ENCODE data around the gene NAP1L4.

The NAP1L4 gene

DNA sequence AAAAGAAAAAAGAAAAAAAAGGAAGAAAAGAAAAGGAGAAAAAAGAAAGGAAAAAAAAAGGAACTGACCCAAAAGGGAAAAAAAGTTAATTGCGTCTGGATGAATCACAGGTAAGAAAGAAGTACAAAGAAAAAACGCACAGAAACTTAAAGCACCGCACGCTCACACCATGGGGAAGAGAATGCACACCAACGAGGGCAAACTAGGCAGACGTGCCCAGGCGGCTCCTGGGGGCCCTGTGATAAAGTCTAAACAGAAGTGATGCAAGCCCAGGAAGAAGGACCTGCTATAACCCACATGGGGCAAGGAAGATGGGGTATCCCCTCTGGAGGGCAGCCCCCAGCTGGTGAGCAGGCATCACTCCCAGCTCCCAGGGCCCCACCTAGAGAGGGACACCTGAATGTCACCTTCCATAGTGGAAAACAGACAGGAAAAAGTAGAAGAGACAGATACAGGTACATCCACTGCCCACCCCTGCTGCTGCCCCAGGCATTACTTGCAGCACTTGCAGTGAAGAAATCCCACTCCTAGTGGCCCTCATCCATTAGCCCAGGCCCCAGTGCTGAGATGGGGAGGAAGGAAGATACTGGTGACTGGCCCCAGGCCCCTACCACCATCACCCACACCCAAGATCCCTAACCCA is 28.9 kb downstream of the NAP1L4 start:
- H3K27ac ChIP-seq, result no peak overlapping the region
- peaks cover 67 to 93% (median 73%) of the 10 kb centered on the region in 3 donors for H3K36me3 ChIP-seq
- intact Hi-C loops (cut with DNase I; ENCODE audit: low total_unique reads), result no loop called here
- no peaks in the 10 kb centered on the region for H3K27me3 ChIP-seq
- no peaks in the 10 kb centered on the region for H3K4me1 ChIP-seq
- H3K4me3 ChIP-seq, result no peak overlapping the region
- DNase-seq, result no peak
- no peaks in the 10 kb centered on the region for H3K9me3 ChIP-seq
- TF ChIP-seq CTCF (IDR thresholded peaks at IDR 0.05), result no peak

- no peak for TF ChIP-seq CTCF (IDR thresholded peaks at IDR 0.05)
Measured at GRCh38 chr11:2961080-2961479, 31.0 kb downstream of the NAP1L4 start.

DNA sequence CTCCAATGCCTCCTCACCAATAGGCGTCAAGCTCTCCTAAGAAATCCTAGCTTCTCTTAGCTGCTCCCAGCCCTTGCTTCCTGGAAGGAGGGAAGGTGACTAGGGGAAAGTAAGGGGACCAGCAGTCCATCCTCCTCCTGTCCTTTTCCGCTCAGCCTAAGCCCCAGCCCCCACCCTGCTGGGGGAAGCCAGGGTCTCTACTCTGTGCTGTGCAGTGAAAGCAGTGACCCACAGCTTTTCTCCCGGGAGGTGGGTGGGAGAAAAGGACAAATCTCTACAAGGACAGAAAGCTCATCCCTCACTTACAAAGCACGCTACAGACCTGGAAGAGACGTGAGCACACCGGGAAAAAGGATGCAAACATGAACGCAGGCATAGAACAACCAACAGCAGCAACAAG is 32.0 kb downstream of the NAP1L4 start:
- Histone ChIP-seq H3K4me3 (no peak overlapping the region), H3K4me1 (no peaks in the 10 kb centered on the region), H3K9me3 (no peaks in the 10 kb centered on the region), H3K27me3 (no peaks in the 10 kb centered on the region), H3K27ac (no peak overlapping the region), H3K36me3 (peaks cover 63 to 93% (median 73%) of the 10 kb centered on the region in 3 donors)
- TF ChIP-seq CTCF (IDR thresholded peaks at IDR 0.05), result no peak
- no peak for DNase-seq
- intact Hi-C loops (cut with DNase I; ENCODE audit: low total_unique reads), result no loop called here

More at GRCh38 chr11:2961080-2961479, 31.0 kb downstream of the NAP1L4 start:
- no peak overlapping the region for H3K27ac ChIP-seq
- intact Hi-C loops (cut with DNase I; ENCODE audit: low total_unique reads), result no loop called here
- no peaks in the 10 kb centered on the region for H3K9me3 ChIP-seq
- DNase-seq, result no peak
- H3K4me1 ChIP-seq, result no peaks in the 10 kb centered on the region
- peaks cover 66 to 93% (median 73%) of the 10 kb centered on the region in 3 donors for H3K36me3 ChIP-seq
- no peak overlapping the region for H3K4me3 ChIP-seq
- no peaks in the 10 kb centered on the region for H3K27me3 ChIP-seq

- Histone ChIP-seq H3K36me3 (peaks cover 60 to 93% (median 73%) of the 10 kb centered on the region in 3 donors), H3K4me1 (no peaks in the 10 kb centered on the region)
Measured at GRCh38 chr11:2958251-2958650, 33.9 kb downstream of the NAP1L4 start.

DNA sequence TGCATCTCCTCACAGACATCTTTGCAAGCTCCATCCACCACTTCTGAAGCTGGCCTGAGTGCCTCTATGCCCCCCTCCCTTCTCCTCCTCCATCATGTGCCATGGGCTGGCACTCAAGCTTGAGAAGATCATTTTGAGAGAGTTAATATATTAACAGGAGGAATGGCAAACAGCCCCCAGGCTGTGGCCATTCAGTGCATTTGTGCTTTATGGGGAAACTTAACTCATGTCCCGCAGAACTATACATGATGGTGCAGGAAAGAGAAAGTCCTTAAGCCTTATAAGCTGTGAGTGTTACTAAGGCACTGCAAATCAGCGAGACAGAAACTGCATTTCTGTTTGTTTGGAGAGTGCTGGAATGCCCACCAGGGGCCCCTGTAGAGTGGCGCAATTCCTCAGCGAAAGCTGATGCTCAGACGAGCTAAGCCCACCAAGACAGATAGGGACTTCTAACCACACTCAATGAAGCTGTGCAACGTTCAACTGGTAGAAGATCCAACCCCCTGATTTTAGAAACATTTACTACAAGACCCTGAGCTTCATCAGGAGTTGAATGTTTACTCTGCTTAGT is 36.1 kb downstream of the NAP1L4 start:
- Histone ChIP-seq H3K4me1 (no peaks in the 10 kb centered on the region), H3K9me3 (no peaks in the 10 kb centered on the region), H3K27me3 (no peaks in the 10 kb centered on the region), H3K27ac (no peak overlapping the region), H3K4me3 (no peak overlapping the region), H3K36me3 (peaks cover 78 to 100% (median 87%) of the 10 kb centered on the region in 3 donors)
- no peak for TF ChIP-seq CTCF (IDR thresholded peaks at IDR 0.05)
- intact Hi-C loops (cut with DNase I; ENCODE audit: low total_unique reads), result no loop called here
- no peak for DNase-seq

More at GRCh38 chr11:2958251-2958650, 33.9 kb downstream of the NAP1L4 start:
- Histone ChIP-seq H3K27me3 (no peaks in the 10 kb centered on the region), H3K9me3 (no peaks in the 10 kb centered on the region), H3K4me3 (no peak overlapping the region), H3K27ac (no peak overlapping the region)
- TF ChIP-seq CTCF (IDR thresholded peaks at IDR 0.05), result no peak
- DNase-seq, result no peak
- intact Hi-C loops (cut with DNase I; ENCODE audit: low total_unique reads), result no loop called here

All from tibial artery (tissue), 4 donors.